Upper lobe of left lung (tissue), 6 donors: Measurements from ENCODE around the gene IFNL3. TPM values are rescaled to one million over a fixed set of nuclear protein-coding genes. Genes with fewer than 3 reads are reported as not detected.

Source experiments
- ATAC-seq, 2 donors: fragments of 200-7000 bp; cut with Tn5 transposase; one replicate each; pipeline ENCODE4 v1.9.1; 2022; ENCODE audit warnings: mild to moderate bottlenecking in 2 of 2, moderate library complexity in 2 of 2; ENCODE audit not compliant: low FRiP score in 2 of 2
- DNase-seq, 2 donors: peaks; one replicate each; pipeline ENCODE4 v3.0.0-alpha.2; 2019 to 2020
- H3K27ac ChIP-seq, 4 donors: fragments of 200-600 bp; sonication (generic); one replicate each; pipeline ENCODE4 v1.5.1; 2016 to 2019
- H3K27me3 ChIP-seq, 4 donors: fragments of 200-600 bp; sonication (generic); one replicate each; pipeline ENCODE4 v1.5.1; 2017 to 2019
- H3K36me3 ChIP-seq, 4 donors: fragments of 200-600 bp; sonication (generic); one replicate each; pipeline ENCODE4 v1.5.1; 2016 to 2019
- H3K4me1 ChIP-seq, 4 donors: fragments of 200-600 bp; sonication (generic); one replicate each; pipeline ENCODE4 v1.5.1; 2018 to 2019
- H3K4me3 ChIP-seq, 4 donors: fragments of 200-600 bp; sonication (generic); one replicate each; pipeline ENCODE4 v1.5.1; 2017 to 2019; ENCODE audit warnings: mild to moderate bottlenecking in 2 of 4, moderate library complexity in 1 of 4
- H3K9me3 ChIP-seq, 4 donors: fragments of 200-600 bp; sonication (generic); one replicate each; pipeline ENCODE4 v1.5.1; 2018 to 2019
- EP300 ChIP-seq, 4 donors: sonication (generic); formaldehyde crosslinking; IDR thresholded peaks; one replicate each; pipeline ENCODE4 v1.5.1; 2017; ENCODE audit warnings: antibody characterized with exemption in 4 of 4, control low read depth in 2 of 4
- POLR2A ChIP-seq, 4 donors: fragments of 450-650 bp; IDR thresholded peaks; one replicate each; pipeline ENCODE4 v1.5.1; 2016 to 2017; ENCODE audit warnings: antibody characterized with exemption in 4 of 4, mild to moderate bottlenecking in 2 of 4
- POLR2AphosphoS5 ChIP-seq, 2 donors: sonication (generic); formaldehyde crosslinking; IDR thresholded peaks; one replicate each; pipeline ENCODE4 v1.5.1; 2017; ENCODE audit warnings: antibody characterized with exemption in 2 of 2
- WGBS, 2 donors: methylation state at CpG; one replicate each; pipeline ENCODE4 v1.1.5; 2017 to 2018; 5-methylcytosine and 5-hydroxymethylcytosine counted together
- total RNA-seq, 6 donors: library from RNA; depleted of rRNA in 4 of 6; stranded (reverse); fragments of >200 nt in 4 of 6; gene quantifications; one replicate each; pipeline versions ENCODE4 v1.1.0 to v1.2.1, GENCODE V29; 2016 to 2021
- TF ChIP-seq, protein P1 (sequence below), 6 experiments: fragments of 450-650 bp in 4 of 6; fragments of 200-600 bp in 2 of 6; sonication (generic) in 2 of 6; IDR thresholded peaks; one replicate each; pipeline ENCODE4 v1.5.1; 2016 to 2019; ENCODE audit warnings: antibody characterized with exemption in 6 of 6
- donor health status: DM: no; HTN: no; CAD: no; lungs with moderate emphysema.
- donor health status: DM: no; HTN: yes; CAD: no; lungs with severe emphysema.

The IFNL3 gene
- total RNA-seq, 6 donors from 2014 or later, result not detected

DNA sequence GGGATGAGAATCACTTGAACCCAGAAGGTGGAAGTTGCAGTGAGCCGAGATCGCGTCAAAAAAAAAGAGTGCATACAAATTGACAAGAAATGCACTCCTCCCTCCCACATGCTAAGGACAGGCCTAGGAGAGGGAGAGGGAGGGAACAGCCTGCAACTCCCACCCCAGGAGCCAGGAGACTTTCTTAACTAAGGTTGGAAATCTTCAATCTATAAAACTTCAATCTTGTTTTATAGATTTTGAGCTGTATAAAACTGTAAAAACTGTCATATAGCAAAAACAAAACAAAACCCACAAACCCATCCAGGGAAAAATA, 39.4 kb downstream of the IFNL3 start:
- WGBS, 2 donors, result 57 to 78% methylated on average over 3 of the region's 3 CpGs
- no peak overlapping the region for H3K4me3 ChIP-seq
- peaks cover 0 to 17% (median 0%) of the 10 kb centered on the region in 4 donors for H3K27me3 ChIP-seq
- no peaks in the 10 kb centered on the region for H3K36me3 ChIP-seq
- no peaks in the 10 kb centered on the region for H3K9me3 ChIP-seq
- TF ChIP-seq POLR2A (IDR thresholded peaks at IDR 0.05), result no peak
- no peak for TF ChIP-seq POLR2AphosphoS5 (IDR thresholded peaks at IDR 0.05)
- no peak for TF ChIP-seq EP300 (IDR thresholded peaks at IDR 0.05)
- DNase-seq (no peak), ATAC-seq (no peak)
- no peak overlapping the region for H3K27ac ChIP-seq
- H3K4me1 ChIP-seq, result peaks cover 0 to 13% (median 3%) of the 10 kb centered on the region in 4 donors

DNA sequence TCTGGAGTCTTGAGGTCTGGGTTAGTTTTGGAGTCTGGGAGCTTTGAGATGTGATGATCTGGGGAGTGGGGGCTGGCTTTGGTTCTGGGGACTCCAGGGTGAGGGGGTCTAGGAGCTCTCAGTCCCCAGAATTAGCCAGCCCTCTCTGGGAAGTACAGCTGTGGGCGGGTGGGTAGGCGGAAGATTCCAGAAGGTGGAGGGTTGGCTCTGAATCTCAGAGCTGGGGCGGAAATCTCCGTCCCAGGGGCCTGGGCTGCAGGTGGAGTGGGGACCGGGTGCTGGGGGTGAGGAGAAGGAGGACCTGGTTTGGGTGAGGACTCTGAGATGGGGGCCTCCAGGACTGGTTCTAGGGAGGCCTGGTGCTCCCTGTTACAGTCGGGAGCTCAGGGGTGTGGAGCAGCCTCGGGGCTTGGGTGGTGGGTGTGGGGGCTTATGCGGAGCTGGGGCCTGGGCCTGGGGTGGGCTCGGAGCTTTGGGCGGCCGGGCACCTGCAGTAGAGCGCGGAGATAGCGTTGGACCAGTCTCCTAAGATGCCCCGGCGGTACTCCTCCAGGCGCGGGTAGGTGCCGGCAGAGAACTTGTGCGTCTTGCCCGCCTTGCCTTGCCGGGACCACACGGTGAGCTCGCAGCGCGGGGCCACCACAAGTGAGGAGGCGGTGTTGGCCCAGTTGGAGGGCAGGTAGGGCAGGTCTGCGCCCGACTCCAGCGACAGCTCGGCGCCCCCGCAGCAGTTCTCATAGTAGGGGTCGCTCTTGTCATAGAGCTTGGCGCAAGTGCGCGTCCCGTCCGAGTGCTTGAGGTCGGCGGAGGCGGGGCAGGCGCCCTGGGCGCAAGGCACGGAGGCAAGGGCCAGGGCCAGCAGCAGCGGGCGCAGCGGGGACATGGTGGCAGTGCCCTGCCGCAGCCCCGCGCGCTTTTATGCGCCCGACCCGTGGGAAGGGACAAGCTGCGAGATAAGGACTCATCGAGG, 41.1 kb downstream of the IFNL3 start, which contains the start of gene SYCN:
Gene SYCN (minus strand): TSS at position 892 of the 970 bp plus-strand sequence. CDS start 9 bp downstream, at position 883.
- Histone ChIP-seq H3K36me3 (no peaks in the 10 kb centered on the region), H3K9me3 (no peaks in the 10 kb centered on the region), H3K4me1 (peaks cover 0 to 13% (median 3%) of the 10 kb centered on the region in 4 donors), H3K4me3 (no peak within 1 kb of the TSS), H3K27me3 (peaks cover 0 to 17% (median 2%) of the 10 kb centered on the region in 4 donors), H3K27ac (no peak within 1 kb of the TSS)
- WGBS, 2 donors, result 26 to 63% methylated on average over 12 to 34 of the region's 57 CpGs
- no peak for ATAC-seq
- no peak for TF ChIP-seq POLR2A (IDR thresholded peaks at IDR 0.05)
- TF ChIP-seq, protein P1, sequence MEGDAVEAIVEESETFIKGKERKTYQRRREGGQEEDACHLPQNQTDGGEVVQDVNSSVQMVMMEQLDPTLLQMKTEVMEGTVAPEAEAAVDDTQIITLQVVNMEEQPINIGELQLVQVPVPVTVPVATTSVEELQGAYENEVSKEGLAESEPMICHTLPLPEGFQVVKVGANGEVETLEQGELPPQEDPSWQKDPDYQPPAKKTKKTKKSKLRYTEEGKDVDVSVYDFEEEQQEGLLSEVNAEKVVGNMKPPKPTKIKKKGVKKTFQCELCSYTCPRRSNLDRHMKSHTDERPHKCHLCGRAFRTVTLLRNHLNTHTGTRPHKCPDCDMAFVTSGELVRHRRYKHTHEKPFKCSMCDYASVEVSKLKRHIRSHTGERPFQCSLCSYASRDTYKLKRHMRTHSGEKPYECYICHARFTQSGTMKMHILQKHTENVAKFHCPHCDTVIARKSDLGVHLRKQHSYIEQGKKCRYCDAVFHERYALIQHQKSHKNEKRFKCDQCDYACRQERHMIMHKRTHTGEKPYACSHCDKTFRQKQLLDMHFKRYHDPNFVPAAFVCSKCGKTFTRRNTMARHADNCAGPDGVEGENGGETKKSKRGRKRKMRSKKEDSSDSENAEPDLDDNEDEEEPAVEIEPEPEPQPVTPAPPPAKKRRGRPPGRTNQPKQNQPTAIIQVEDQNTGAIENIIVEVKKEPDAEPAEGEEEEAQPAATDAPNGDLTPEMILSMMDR (IDR thresholded peaks at IDR 0.05), result no peak
- TF ChIP-seq EP300 (IDR thresholded peaks at IDR 0.05), result no peak
- no peak for TF ChIP-seq POLR2AphosphoS5 (IDR thresholded peaks at IDR 0.05)
- peak in 1 of 2 donors; percentile 85 for DNase-seq

DNA sequence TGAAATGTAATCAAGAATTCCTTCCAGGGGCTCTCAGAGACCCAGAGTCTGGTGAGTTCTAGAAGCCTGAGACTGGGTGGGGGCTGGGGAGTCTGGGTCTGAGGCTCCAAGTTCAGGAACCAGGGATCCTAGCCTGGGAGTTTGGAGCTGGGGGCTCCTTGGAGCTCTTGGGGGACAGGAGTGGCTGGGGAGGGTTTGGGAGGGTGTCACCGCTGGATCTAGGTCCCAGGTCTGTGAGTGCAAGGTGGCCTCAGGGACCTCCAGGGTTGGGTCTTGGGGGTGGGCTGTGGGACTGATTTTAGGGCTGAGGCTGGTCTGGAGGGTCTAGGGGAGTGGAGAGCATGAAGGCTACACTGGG, 41.8 kb downstream of the IFNL3 start:
- WGBS, 2 donors, result 86 to 100% methylated on average over 1 of the region's 1 CpG
- DNase-seq (no peak), ATAC-seq (no peak)
- H3K9me3 ChIP-seq, result no peaks in the 10 kb centered on the region
- TF ChIP-seq, protein P1 (IDR thresholded peaks at IDR 0.05), result no peak
- TF ChIP-seq EP300 (IDR thresholded peaks at IDR 0.05), result no peak
- no peak for TF ChIP-seq POLR2AphosphoS5 (IDR thresholded peaks at IDR 0.05)
- no peak for TF ChIP-seq POLR2A (IDR thresholded peaks at IDR 0.05)
- H3K27ac ChIP-seq, result no peak overlapping the region
- H3K27me3 ChIP-seq, result peaks cover 0 to 17% (median 4%) of the 10 kb centered on the region in 4 donors
- no peaks in the 10 kb centered on the region for H3K36me3 ChIP-seq
- H3K4me3 ChIP-seq, result no peak overlapping the region
- peaks cover 0 to 13% (median 4%) of the 10 kb centered on the region in 4 donors for H3K4me1 ChIP-seq

DNA sequence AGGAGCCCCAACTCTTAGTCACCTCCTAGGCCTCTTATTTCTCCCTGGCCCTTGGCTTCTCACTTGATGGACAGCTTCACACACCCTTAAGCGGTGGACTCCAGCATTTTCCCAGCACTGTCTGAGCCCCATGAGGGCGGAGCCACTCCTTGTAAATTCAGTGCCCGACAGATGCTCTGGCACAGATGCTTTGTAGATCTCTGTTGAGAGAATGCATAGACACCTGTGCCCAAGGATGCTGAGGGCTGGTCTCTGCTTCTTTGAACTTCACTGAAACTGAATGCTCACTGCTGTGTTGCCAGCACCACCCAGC, 44.0 kb downstream of the IFNL3 start:
- DNase-seq (no peak), ATAC-seq (no peak)
- Histone ChIP-seq H3K4me3 (no peak overlapping the region), H3K4me1 (peaks cover 4 to 25% (median 16%) of the 10 kb centered on the region in 4 donors), H3K27me3 (peaks cover 0 to 27% (median 13%) of the 10 kb centered on the region in 4 donors), H3K36me3 (no peaks in the 10 kb centered on the region), H3K9me3 (no peaks in the 10 kb centered on the region), H3K27ac (no peak overlapping the region)
- WGBS, 2 donors, result 74 to 90% methylated on average over 3 of the region's 3 CpGs
- TF ChIP-seq EP300 (IDR thresholded peaks at IDR 0.05), result no peak
- TF ChIP-seq, protein P1 (IDR thresholded peaks at IDR 0.05), result no peak
- no peak for TF ChIP-seq POLR2A (IDR thresholded peaks at IDR 0.05)
- TF ChIP-seq POLR2AphosphoS5 (IDR thresholded peaks at IDR 0.05), result no peak

DNA sequence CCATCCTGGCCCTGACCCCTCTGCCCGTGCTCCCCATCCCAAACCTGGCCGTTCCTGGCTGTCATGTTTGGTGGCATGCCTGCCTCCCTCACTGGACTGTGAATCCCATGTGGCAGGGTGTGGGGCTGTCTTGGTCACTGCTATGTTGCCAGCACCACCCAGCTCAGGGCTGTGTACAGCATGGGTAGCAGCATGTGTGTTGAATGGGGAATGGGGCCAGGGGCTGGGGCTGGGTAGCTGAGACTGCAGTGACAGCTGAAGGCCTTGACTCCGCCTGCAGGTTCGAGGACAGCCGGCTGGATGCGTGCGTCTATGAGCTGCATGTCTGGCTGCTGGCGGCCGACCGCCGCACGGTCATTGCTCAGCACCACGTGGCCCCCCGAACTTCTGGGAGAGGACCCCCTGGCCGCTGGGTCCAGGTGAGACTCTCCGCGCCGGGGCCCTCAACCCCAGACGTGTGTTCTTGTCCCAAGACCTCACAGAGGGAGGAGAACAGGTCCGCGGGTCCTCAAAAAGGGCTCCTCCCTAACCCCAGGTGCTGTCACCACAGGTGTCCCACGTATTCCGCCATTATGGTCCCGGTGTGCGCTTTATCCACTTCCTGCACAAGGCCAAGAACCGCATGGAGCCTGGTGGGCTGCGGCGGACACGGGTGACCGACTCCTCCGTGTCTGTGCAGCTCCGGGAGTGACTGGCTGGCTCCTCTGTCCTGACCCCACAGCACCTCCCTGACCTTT, 44.6 kb downstream of the IFNL3 start:
- ATAC-seq, result no peak
- H3K9me3 ChIP-seq, result no peaks in the 10 kb centered on the region
- 90 to 91% methylated on average over 21 to 24 of the region's 32 CpGs for WGBS, 2 donors
- H3K36me3 ChIP-seq, result no peaks in the 10 kb centered on the region
- peak in 1 of 2 donors; percentile 81 for DNase-seq
- TF ChIP-seq POLR2AphosphoS5 (IDR thresholded peaks at IDR 0.05) (no peak), EP300 (IDR thresholded peaks at IDR 0.05) (no peak), POLR2A (IDR thresholded peaks at IDR 0.05) (no peak)
- TF ChIP-seq, protein P1 (IDR thresholded peaks at IDR 0.05), result no peak
- H3K4me3 ChIP-seq, result no peak overlapping the region
- H3K27me3 ChIP-seq, result peaks cover 0 to 27% (median 13%) of the 10 kb centered on the region in 4 donors
- no peak overlapping the region for H3K27ac ChIP-seq
- H3K4me1 ChIP-seq, result peaks cover 4 to 28% (median 15%) of the 10 kb centered on the region in 4 donors
